ENCODE results near the gene DNM3.

DNA sequence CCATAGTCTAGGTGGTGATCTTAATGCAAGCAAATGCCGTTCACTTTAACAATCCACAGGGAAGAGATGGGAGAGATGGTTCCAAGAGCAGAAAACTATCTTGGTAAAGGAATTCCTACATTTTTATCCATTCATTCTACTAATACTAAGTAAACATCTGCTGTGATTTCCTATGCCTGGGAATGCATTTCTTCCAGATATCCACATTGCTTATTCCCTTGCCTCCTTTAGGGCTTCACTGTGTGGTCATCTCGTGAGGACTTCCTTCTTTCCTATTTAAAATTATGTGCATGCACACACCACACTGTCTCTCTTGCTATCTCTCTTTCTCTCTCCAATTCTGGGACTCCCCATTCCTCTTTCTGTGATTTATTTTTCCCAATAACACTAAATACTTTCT is 380.1 kb downstream of the DNM3 start:
- no peak for TF ChIP-seq EP300 (IDR thresholded peaks at IDR 0.05)
- TF ChIP-seq, protein P1, sequence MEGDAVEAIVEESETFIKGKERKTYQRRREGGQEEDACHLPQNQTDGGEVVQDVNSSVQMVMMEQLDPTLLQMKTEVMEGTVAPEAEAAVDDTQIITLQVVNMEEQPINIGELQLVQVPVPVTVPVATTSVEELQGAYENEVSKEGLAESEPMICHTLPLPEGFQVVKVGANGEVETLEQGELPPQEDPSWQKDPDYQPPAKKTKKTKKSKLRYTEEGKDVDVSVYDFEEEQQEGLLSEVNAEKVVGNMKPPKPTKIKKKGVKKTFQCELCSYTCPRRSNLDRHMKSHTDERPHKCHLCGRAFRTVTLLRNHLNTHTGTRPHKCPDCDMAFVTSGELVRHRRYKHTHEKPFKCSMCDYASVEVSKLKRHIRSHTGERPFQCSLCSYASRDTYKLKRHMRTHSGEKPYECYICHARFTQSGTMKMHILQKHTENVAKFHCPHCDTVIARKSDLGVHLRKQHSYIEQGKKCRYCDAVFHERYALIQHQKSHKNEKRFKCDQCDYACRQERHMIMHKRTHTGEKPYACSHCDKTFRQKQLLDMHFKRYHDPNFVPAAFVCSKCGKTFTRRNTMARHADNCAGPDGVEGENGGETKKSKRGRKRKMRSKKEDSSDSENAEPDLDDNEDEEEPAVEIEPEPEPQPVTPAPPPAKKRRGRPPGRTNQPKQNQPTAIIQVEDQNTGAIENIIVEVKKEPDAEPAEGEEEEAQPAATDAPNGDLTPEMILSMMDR (IDR thresholded peaks at IDR 0.05) = no peak
